Ovary (tissue), 9 donors: ENCODE data around the gene SLC22A12. TPM values are rescaled to one million over a fixed set of nuclear protein-coding genes. Genes with fewer than 3 reads are reported as not detected.
"Not testable (repeated sequence)": the region's sequence is repeated elsewhere in the genome, so short reads cannot be mapped to it uniquely, and the experiment has no call there.

Experiments used
- DNase-seq, 5 donors: peaks; one replicate each; pipeline ENCODE4 v3.0.0-alpha.2; 2019 to 2020
- H3K27ac ChIP-seq, 2 donors: fragments of 200-600 bp; one replicate each; pipeline versions ENCODE4 v1.5.1 to v1.8.0; 2019 to 2022
- H3K27me3 ChIP-seq: fragments of 200-600 bp; one replicate; pipeline ENCODE4 v1.8.0; 2022
- H3K36me3 ChIP-seq: fragments of 200-600 bp; sonication (generic); one replicate; pipeline ENCODE4 v1.5.1; 2019
- H3K4me1 ChIP-seq: one replicate; pipeline ENCODE4 v1.8.1; 2013; ENCODE audit warnings: mild to moderate bottlenecking, moderate library complexity; ENCODE audit not compliant: insufficient read depth
- H3K4me3 ChIP-seq: fragments of 200-600 bp; sonication (generic); one replicate; pipeline ENCODE4 v1.5.1; 2017
- H3K9me3 ChIP-seq, 2 donors: fragments of 200-600 bp in 1 of 2; sonication (generic) in 1 of 2; one replicate each; pipeline versions ENCODE4 v1.5.1 to v1.8.1; 2013 to 2019; ENCODE audit warnings: mild to moderate bottlenecking in 1 of 2, moderate library complexity in 1 of 2
- CTCF ChIP-seq, 3 donors: fragments of 450-650 bp in 2 of 3; fragments of 200-600 bp in 1 of 3; IDR thresholded peaks; one replicate each; pipeline versions ENCODE4 v1.5.1 to v1.8.0; 2016 to 2022; ENCODE audit warnings: antibody characterized with exemption in 3 of 3, mild to moderate bottlenecking in 1 of 3
- EP300 ChIP-seq: sonication (generic); formaldehyde crosslinking; IDR thresholded peaks from one replicate; pipeline ENCODE4 v1.6.1; 2017; ENCODE audit warnings: antibody characterized with exemption
- POLR2A ChIP-seq: fragments of 450-650 bp; IDR thresholded peaks from one replicate; pipeline ENCODE4 v1.6.1; 2017; ENCODE audit warnings: antibody characterized with exemption, mild to moderate bottlenecking, moderate library complexity
- WGBS, 3 donors: extraction: QIAGEN DNeasy Blood & Tissue Kit in 1 of 3; methylation state at CpG; one replicate each; pipeline versions ENCODE4 v1.1.5 to v1.1.7; 2013 to 2017; 5-methylcytosine and 5-hydroxymethylcytosine counted together
- intact Hi-C, 4 donors: fragments of 100-400 bp; cut with DNase I; formaldehyde crosslinking; loops; one replicate each; pipeline versions ENCODE4 v1.11.0 to v1.15.1; 2022 to 2023
- polyA plus RNA-seq, 2 donors: library from polyadenylated mRNA; stranded (reverse); fragments of 200-250 nt in 1 of 2; fragments of 350-450 nt in 1 of 2; fragmentation: Illumina TruSeq in 1 of 2; extraction: RNeasy Lipid Tissue Mini Kit (QIAGEN cat#74804) in 1 of 2; gene quantifications; one replicate each; pipeline ENCODE4 v1.2.3, GENCODE V29; 2013 to 2014
- total RNA-seq, 7 donors: library from RNA; depleted of rRNA in 2 of 7; stranded (reverse); fragments of >200 nt in 2 of 7; fragmentation: NEBNext Ultra II Directional in 3 of 7; extraction: Animal tissue kit (Norgen Biotek cat#: 25700) in 3 of 7; gene quantifications; one replicate each; pipeline versions ENCODE4 v1.1.0 to v1.2.4, GENCODE V29; 2016 to 2023
- donor health status: DM: no; HTN: no; CAD: no; lungs with moderate emphysema.
- donor health status: DM: no; HTN: no; CAD: no.
- donor health status: Bipolar disorder and iron deficiency.
- donor health status: DM: yes; HTN: yes; CAD: no.
- donor health status: DM: no; HTN: no; CAD: no.
- donor health status: DM: yes; HTN: yes; CAD: no.

SLC22A12 gene
- total and polyA plus RNA-seq, 9 donors, result not detected

GRCh38 chr11:64593156-64594105 lies 2.4 kb downstream of the SLC22A12 start:
- intact Hi-C loops, result no loop called here

GRCh38 chr11:64594159-64594939 lies 3.3 kb downstream of the SLC22A12 start:
- no peaks in the 10 kb centered on the region for H3K9me3 ChIP-seq
- intact Hi-C loops, result no loop called here
- TF ChIP-seq CTCF (IDR thresholded peaks at IDR 0.05) (no peak), EP300 (no peak)
- no peaks in the 10 kb centered on the region for H3K27me3 ChIP-seq
- WGBS, 3 donors, result 82 to 91% (median 89%) methylated on average over 14 of the region's 14 CpGs
- no peak overlapping the region for H3K4me3 ChIP-seq
- DNase-seq, result peak in 2 of 5 donors; percentile 2 to 23
- H3K27ac ChIP-seq, result no peak overlapping the region
- H3K36me3 ChIP-seq, result no peaks in the 10 kb centered on the region
- H3K4me1 ChIP-seq, result no peaks in the 10 kb centered on the region

More at GRCh38 chr11:64593156-64594105, 2.4 kb downstream of the SLC22A12 start:
- 78 to 80% (median 78%) methylated on average over 31 to 32 of the region's 32 CpGs for WGBS, 3 donors
- peak in 2 of 5 donors; percentile 17 to 25 for DNase-seq
- Histone ChIP-seq H3K27me3 (no peaks in the 10 kb centered on the region), H3K4me3 (no peak overlapping the region), H3K9me3 (no peaks in the 10 kb centered on the region), H3K27ac (no peak overlapping the region), H3K36me3 (no peaks in the 10 kb centered on the region), H3K4me1 (no peaks in the 10 kb centered on the region)
- TF ChIP-seq EP300 (no peak), POLR2A (no peak), CTCF (IDR thresholded peaks at IDR 0.05) (no peak)

- H3K9me3 ChIP-seq, DNase-seq, H3K4me1 ChIP-seq, H3K36me3 ChIP-seq, H3K27me3 ChIP-seq, H3K27ac ChIP-seq, intact Hi-C loops, H3K4me3 ChIP-seq: not testable (repeated sequence)
- 62 to 71% (median 69%) methylated on average over 1 of the region's 1 CpG for WGBS, 3 donors
Measured at GRCh38 chr11:64595922-64596321, 4.9 kb downstream of the SLC22A12 start.

GRCh38 chr11:64597671-64598101 lies 6.7 kb downstream of the SLC22A12 start:
- no peaks in the 10 kb centered on the region for H3K9me3 ChIP-seq
- TF ChIP-seq EP300 (no peak), POLR2A (no peak), CTCF (IDR thresholded peaks at IDR 0.05) (no peak)
- no peaks in the 10 kb centered on the region for H3K27me3 ChIP-seq
- H3K4me1 ChIP-seq, result no peaks in the 10 kb centered on the region
- H3K4me3 ChIP-seq, result no peak overlapping the region
- 88 to 89% (median 88%) methylated on average over 13 of the region's 13 CpGs for WGBS, 3 donors
- H3K27ac ChIP-seq, result no peak overlapping the region
- DNase-seq, result peak in 2 of 5 donors; percentile 9 to 30
- no peaks in the 10 kb centered on the region for H3K36me3 ChIP-seq
- intact Hi-C loops, result no loop called here
